ENCODE results near the gene HOXA7. TPM values are rescaled to one million over a fixed set of nuclear protein-coding genes. Genes with fewer than 3 reads are reported as not detected.

The HOXA7 gene
- total RNA-seq, 1 donor from 2014 or later = not detected

GRCh38 chr7:27118580-27118979 is 37.9 kb downstream of the HOXA7 start:
- H3K4me3 Mint-ChIP-seq (ENCODE audit: low read depth) = no peak overlapping the region
- no peaks in the 10 kb centered on the region for H3K36me3 Mint-ChIP-seq (ENCODE audit: low read depth)
- peaks cover 3% of the 10 kb centered on the region for H3K27me3 Mint-ChIP-seq (ENCODE audit: low read depth)
- DNase-seq (ENCODE audit: low spot score) = no peak
- no peak overlapping the region for H3K27ac Mint-ChIP-seq
- no peaks in the 10 kb centered on the region for H3K9me3 Mint-ChIP-seq
- intact Hi-C loops (cut with micrococcal nuclease) = no loop called here
- H3K4me1 Mint-ChIP-seq (ENCODE audit: low read depth) = no peaks in the 10 kb centered on the region

- peaks cover 3% of the 10 kb centered on the region for H3K27me3 Mint-ChIP-seq (ENCODE audit: low read depth)
- DNase-seq (ENCODE audit: low spot score) = no peak
- no peaks in the 10 kb centered on the region for H3K4me1 Mint-ChIP-seq (ENCODE audit: low read depth)
- intact Hi-C loops (cut with micrococcal nuclease) = no loop called here
- H3K4me3 Mint-ChIP-seq (ENCODE audit: low read depth) = no peak overlapping the region
- no peaks in the 10 kb centered on the region for H3K9me3 Mint-ChIP-seq
- no peak overlapping the region for H3K27ac Mint-ChIP-seq
- H3K36me3 Mint-ChIP-seq (ENCODE audit: low read depth) = no peaks in the 10 kb centered on the region
These were observed 38.5 kb downstream of the HOXA7 start for GRCh38 chr7:27117887-27118491.

- no peak overlapping the region for H3K27ac Mint-ChIP-seq
- no peaks in the 10 kb centered on the region for H3K36me3 Mint-ChIP-seq (ENCODE audit: low read depth)
- DNase-seq (ENCODE audit: low spot score) = no peak
- peaks cover 3% of the 10 kb centered on the region for H3K27me3 Mint-ChIP-seq (ENCODE audit: low read depth)
- no peaks in the 10 kb centered on the region for H3K4me1 Mint-ChIP-seq (ENCODE audit: low read depth)
- intact Hi-C loops (cut with micrococcal nuclease) = no loop called here
- no peak overlapping the region for H3K4me3 Mint-ChIP-seq (ENCODE audit: low read depth)
- H3K9me3 Mint-ChIP-seq = no peaks in the 10 kb centered on the region
These were observed 39.3 kb downstream of the HOXA7 start for GRCh38 chr7:27116962-27117886.

GRCh38 chr7:27116031-27116961 is 40.2 kb downstream of the HOXA7 start:
- Mint-ChIP-seq H3K9me3 (no peaks in the 10 kb centered on the region), H3K4me1 (ENCODE audit: low read depth) (no peaks in the 10 kb centered on the region), H3K4me3 (ENCODE audit: low read depth) (no peak overlapping the region), H3K36me3 (ENCODE audit: low read depth) (no peaks in the 10 kb centered on the region), H3K27ac (no peak overlapping the region), H3K27me3 (ENCODE audit: low read depth) (peaks cover 3% of the 10 kb centered on the region)
- DNase-seq (ENCODE audit: low spot score) = no peak
- intact Hi-C loops (cut with micrococcal nuclease) = no loop called here

GRCh38 chr7:27115221-27116026 is 41.1 kb downstream of the HOXA7 start:
- no peak for DNase-seq (ENCODE audit: low spot score)

GRCh38 chr7:27114881-27115220 is 41.6 kb downstream of the HOXA7 start:
- DNase-seq (ENCODE audit: low spot score) = no peak
- Mint-ChIP-seq H3K9me3 (no peaks in the 10 kb centered on the region), H3K4me1 (ENCODE audit: low read depth) (no peaks in the 10 kb centered on the region), H3K36me3 (ENCODE audit: low read depth) (no peaks in the 10 kb centered on the region), H3K4me3 (ENCODE audit: low read depth) (no peak overlapping the region), H3K27ac (no peak overlapping the region), H3K27me3 (ENCODE audit: low read depth) (peaks cover 3% of the 10 kb centered on the region)
- intact Hi-C loops (cut with micrococcal nuclease) = no loop called here

More at GRCh38 chr7:27115221-27116026, 41.1 kb downstream of the HOXA7 start:
- intact Hi-C loops (cut with micrococcal nuclease) = no loop called here
- Mint-ChIP-seq H3K36me3 (ENCODE audit: low read depth) (no peaks in the 10 kb centered on the region), H3K9me3 (no peaks in the 10 kb centered on the region), H3K4me3 (ENCODE audit: low read depth) (no peak overlapping the region), H3K27me3 (ENCODE audit: low read depth) (peaks cover 3% of the 10 kb centered on the region), H3K27ac (no peak overlapping the region), H3K4me1 (ENCODE audit: low read depth) (no peaks in the 10 kb centered on the region)

GRCh38 chr7:27113991-27114769 is 42.3 kb downstream of the HOXA7 start:
- H3K4me1 Mint-ChIP-seq (ENCODE audit: low read depth) = no peaks in the 10 kb centered on the region
- no peak overlapping the region for H3K4me3 Mint-ChIP-seq (ENCODE audit: low read depth)
- no peaks in the 10 kb centered on the region for H3K9me3 Mint-ChIP-seq
- H3K27me3 Mint-ChIP-seq (ENCODE audit: low read depth) = peaks cover 2% of the 10 kb centered on the region
- H3K27ac Mint-ChIP-seq = no peak overlapping the region
- intact Hi-C loops (cut with micrococcal nuclease) = no loop called here
- no peak for DNase-seq (ENCODE audit: low spot score)
- H3K36me3 Mint-ChIP-seq (ENCODE audit: low read depth) = no peaks in the 10 kb centered on the region

GRCh38 chr7:27112955-27113949 is 43.2 kb downstream of the HOXA7 start:
- Mint-ChIP-seq H3K9me3 (no peaks in the 10 kb centered on the region), H3K36me3 (ENCODE audit: low read depth) (no peaks in the 10 kb centered on the region), H3K4me1 (ENCODE audit: low read depth) (no peaks in the 10 kb centered on the region), H3K27ac (no peak overlapping the region), H3K4me3 (ENCODE audit: low read depth) (no peak overlapping the region), H3K27me3 (ENCODE audit: low read depth) (no peaks in the 10 kb centered on the region)
- intact Hi-C loops (cut with micrococcal nuclease) = no loop called here
- DNase-seq (ENCODE audit: low spot score) = no peak

GRCh38 chr7:27112361-27112760 is 44.1 kb downstream of the HOXA7 start:
- no peak for DNase-seq (ENCODE audit: low spot score)
- Mint-ChIP-seq H3K27ac (no peak overlapping the region), H3K9me3 (no peaks in the 10 kb centered on the region), H3K4me1 (ENCODE audit: low read depth) (no peaks in the 10 kb centered on the region), H3K4me3 (ENCODE audit: low read depth) (no peak overlapping the region), H3K36me3 (ENCODE audit: low read depth) (no peaks in the 10 kb centered on the region), H3K27me3 (ENCODE audit: low read depth) (no peaks in the 10 kb centered on the region)
- intact Hi-C loops (cut with micrococcal nuclease) = no loop called here

GRCh38 chr7:27111751-27112277 is 44.7 kb downstream of the HOXA7 start:
- Mint-ChIP-seq H3K4me3 (ENCODE audit: low read depth) (no peak overlapping the region), H3K36me3 (ENCODE audit: low read depth) (no peaks in the 10 kb centered on the region), H3K27ac (no peak overlapping the region), H3K27me3 (ENCODE audit: low read depth) (no peaks in the 10 kb centered on the region), H3K4me1 (ENCODE audit: low read depth) (no peaks in the 10 kb centered on the region), H3K9me3 (no peaks in the 10 kb centered on the region)
- intact Hi-C loops (cut with micrococcal nuclease) = no loop called here
- DNase-seq (ENCODE audit: low spot score) = no peak
